ENCODE measurements around the gene CHST8. TPM values are rescaled to one million over a fixed set of nuclear protein-coding genes. Genes with fewer than 3 reads are reported as not detected.

The CHST8 gene
- total and polyA plus RNA-seq, 2 of the 13 experiments (the other 11 are each of a cell fraction or from before 2014, with no cell fraction given), result not detected

DNA sequence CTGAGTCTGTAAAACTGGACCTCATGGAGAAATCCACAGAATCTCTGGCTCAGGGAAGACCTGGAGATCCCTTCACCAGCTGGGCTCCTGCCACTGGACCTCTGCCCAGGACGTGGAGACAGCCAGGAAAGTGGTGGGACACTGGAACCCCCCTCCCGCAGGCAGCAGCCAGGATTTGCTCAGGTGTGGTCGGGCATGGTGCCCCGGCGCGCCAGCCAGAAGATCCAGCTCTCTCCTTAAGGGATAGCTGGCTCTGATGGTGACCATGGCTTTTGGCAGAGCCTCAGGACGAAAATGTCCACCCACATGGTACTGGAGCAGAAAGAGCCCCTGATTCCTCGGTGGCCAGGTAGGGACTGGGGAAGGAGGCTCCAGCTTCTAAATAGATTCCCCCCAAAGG is 148.4 kb downstream of the CHST8 start:
- H4K20me1 ChIP-seq (ENCODE audit: insufficient read depth, low read length), result peaks cover 7% of the 10 kb centered on the region; the same call in 1 of the 2 replicates
- no TSS peak for BruUV-seq (replicated peaks)
- H3K27me3 ChIP-seq (ENCODE audit: control insufficient read depth in 1 of 2, insufficient read depth in 2 of 2, low read length in 2 of 2), result peaks cover 0 to 1% of the 10 kb centered on the region in 2 experiments; a peak in 2 of 5 replicates
- in situ Hi-C loops (cut with HindIII; ENCODE audit: extremely low pct_ligation_motif_present, low pct_unique_long_range_greater_than_20kb) (loop anchor here (5.0 kb wide), 3 partner anchors 48 to 533 kb away; no protein-coding TSS in a partner anchor), intact Hi-C loops (cut with micrococcal nuclease; ENCODE audit: unreplicated experiment) (no loop called here)
- H3K36me3 ChIP-seq (replicated peaks in 1 of 2; ENCODE audit: control insufficient read depth in 1 of 2, insufficient read depth in 2 of 2, low read length in 2 of 2), result no peaks in the 10 kb centered on the region
- CTCF ChIA-PET (ENCODE audit: low intra/inter-chr PET ratio, low total read pairs), result interaction anchor here (2.9 kb wide), 1 partner anchor 340 kb away, joined by 21 read pairs; no protein-coding TSS in a partner anchor
- no peak overlapping the region for H3K9ac ChIP-seq (ENCODE audit: insufficient read depth, low read depth, low read length)
- 0% methylated on average over 1 of the region's 8 CpGs for WGBS (ENCODE audit: low lambda C conversion rate)
- DNase-seq (ENCODE audit: low spot score) (no peak), FAIRE-seq (no peak), ATAC-seq (no peak)
- H3K9me3 ChIP-seq (ENCODE audit: low read length), result no peaks in the 10 kb centered on the region
- no peak overlapping the region for H3K27ac ChIP-seq (ENCODE audit: extremely low read length, insufficient read depth, low read length)
- H3K4me1 ChIP-seq (ENCODE audit: insufficient read depth, low read length), result no peaks in the 10 kb centered on the region
- H3K4me2 ChIP-seq (ENCODE audit: low read depth, low read length), result no peak overlapping the region
- no peak overlapping the region for H2AFZ ChIP-seq (ENCODE audit: low read length)
- no peak overlapping the region for H3K4me3 ChIP-seq (replicated peaks in 1 of 3; ENCODE audit: insufficient read depth in 1 of 3, low read depth in 2 of 3, low read length in 3 of 3)
- TF ChIP-seq, protein P1, sequence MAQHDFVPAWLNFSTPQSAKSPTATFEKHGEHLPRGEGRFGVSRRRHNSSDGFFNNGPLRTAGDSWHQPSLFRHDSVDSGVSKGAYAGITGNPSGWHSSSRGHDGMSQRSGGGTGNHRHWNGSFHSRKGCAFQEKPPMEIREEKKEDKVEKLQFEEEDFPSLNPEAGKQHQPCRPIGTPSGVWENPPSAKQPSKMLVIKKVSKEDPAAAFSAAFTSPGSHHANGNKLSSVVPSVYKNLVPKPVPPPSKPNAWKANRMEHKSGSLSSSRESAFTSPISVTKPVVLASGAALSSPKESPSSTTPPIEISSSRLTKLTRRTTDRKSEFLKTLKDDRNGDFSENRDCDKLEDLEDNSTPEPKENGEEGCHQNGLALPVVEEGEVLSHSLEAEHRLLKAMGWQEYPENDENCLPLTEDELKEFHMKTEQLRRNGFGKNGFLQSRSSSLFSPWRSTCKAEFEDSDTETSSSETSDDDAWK (CRISPR knock-in tag; IDR thresholded peaks at IDR 0.05), result no peak
- TF ChIP-seq ZNF34 (CRISPR knock-in tag; IDR thresholded peaks at IDR 0.05; ENCODE audit: borderline replicate concordance), result no peak
- TF ChIP-seq TOE1 (CRISPR knock-in tag; IDR thresholded peaks at IDR 0.05), result no peak
- TF ChIP-seq KMT2A (CRISPR knock-in tag; IDR thresholded peaks at IDR 0.05), result no peak
- no peak for TF ChIP-seq ATM (IDR thresholded peaks at IDR 0.05; ENCODE audit: borderline replicate concordance)
- no peak for TF ChIP-seq GABPB1 (CRISPR knock-in tag; IDR thresholded peaks at IDR 0.05)
- TF ChIP-seq, protein P2, sequence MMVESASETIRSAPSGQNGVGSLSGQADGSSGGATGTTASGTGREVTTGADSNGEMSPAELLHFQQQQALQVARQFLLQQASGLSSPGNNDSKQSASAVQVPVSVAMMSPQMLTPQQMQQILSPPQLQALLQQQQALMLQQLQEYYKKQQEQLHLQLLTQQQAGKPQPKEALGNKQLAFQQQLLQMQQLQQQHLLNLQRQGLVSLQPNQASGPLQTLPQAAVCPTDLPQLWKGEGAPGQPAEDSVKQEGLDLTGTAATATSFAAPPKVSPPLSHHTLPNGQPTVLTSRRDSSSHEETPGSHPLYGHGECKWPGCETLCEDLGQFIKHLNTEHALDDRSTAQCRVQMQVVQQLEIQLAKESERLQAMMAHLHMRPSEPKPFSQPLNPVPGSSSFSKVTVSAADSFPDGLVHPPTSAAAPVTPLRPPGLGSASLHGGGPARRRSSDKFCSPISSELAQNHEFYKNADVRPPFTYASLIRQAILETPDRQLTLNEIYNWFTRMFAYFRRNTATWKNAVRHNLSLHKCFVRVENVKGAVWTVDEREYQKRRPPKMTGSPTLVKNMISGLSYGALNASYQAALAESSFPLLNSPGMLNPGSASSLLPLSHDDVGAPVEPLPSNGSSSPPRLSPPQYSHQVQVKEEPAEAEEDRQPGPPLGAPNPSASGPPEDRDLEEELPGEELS (CRISPR knock-in tag; IDR thresholded peaks at IDR 0.05), result no peak
- TF ChIP-seq, protein P3, sequence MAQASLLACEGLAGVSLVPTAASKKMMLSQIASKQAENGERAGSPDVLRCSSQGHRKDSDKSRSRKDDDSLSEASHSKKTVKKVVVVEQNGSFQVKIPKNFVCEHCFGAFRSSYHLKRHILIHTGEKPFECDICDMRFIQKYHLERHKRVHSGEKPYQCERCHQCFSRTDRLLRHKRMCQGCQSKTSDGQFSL (CRISPR knock-in tag; IDR thresholded peaks at IDR 0.05), result no peak
- TF ChIP-seq, protein P4, sequence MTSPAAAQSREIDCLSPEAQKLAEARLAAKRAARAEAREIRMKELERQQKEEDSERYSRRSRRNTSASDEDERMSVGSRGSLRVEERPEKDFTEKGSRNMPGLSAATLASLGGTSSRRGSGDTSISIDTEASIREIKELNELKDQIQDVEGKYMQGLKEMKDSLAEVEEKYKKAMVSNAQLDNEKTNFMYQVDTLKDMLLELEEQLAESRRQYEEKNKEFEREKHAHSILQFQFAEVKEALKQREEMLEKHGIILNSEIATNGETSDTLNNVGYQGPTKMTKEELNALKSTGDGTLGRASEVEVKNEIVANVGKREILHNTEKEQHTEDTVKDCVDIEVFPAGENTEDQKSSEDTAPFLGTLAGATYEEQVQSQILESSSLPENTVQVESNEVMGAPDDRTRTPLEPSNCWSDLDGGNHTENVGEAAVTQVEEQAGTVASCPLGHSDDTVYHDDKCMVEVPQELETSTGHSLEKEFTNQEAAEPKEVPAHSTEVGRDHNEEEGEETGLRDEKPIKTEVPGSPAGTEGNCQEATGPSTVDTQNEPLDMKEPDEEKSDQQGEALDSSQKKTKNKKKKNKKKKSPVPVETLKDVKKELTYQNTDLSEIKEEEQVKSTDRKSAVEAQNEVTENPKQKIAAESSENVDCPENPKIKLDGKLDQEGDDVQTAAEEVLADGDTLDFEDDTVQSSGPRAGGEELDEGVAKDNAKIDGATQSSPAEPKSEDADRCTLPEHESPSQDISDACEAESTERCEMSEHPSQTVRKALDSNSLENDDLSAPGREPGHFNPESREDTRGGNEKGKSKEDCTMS (CRISPR knock-in tag; conservative IDR thresholded peaks at IDR 0.05), result no peak
- no peak for TF ChIP-seq TBL1XR1 (IDR thresholded peaks at IDR 0.05; ENCODE audit: borderline replicate concordance, low read length, partially characterized antibody)
- TF ChIP-seq ZNF446 (CRISPR knock-in tag; IDR thresholded peaks at IDR 0.05), result no peak
- no peaks in the 10 kb centered on the region for H3K79me2 ChIP-seq (ENCODE audit: insufficient read depth, low read length)
- POLR2A ChIA-PET, result no interaction called here

All from HepG2 (cell line).